Hypothalamus (tissue), 51 donors: ENCODE data around the gene MIA2.
"Not testable (repeated sequence)": the region's sequence is repeated elsewhere in the genome, so short reads cannot be mapped to it uniquely, and the experiment has no call there.

Experiments used
- DNase-seq, 51 donors: peaks; one replicate each; lab custom pipeline; 2025; lab: John Stamatoyannopoulos, UW

MIA2 gene

DNA sequence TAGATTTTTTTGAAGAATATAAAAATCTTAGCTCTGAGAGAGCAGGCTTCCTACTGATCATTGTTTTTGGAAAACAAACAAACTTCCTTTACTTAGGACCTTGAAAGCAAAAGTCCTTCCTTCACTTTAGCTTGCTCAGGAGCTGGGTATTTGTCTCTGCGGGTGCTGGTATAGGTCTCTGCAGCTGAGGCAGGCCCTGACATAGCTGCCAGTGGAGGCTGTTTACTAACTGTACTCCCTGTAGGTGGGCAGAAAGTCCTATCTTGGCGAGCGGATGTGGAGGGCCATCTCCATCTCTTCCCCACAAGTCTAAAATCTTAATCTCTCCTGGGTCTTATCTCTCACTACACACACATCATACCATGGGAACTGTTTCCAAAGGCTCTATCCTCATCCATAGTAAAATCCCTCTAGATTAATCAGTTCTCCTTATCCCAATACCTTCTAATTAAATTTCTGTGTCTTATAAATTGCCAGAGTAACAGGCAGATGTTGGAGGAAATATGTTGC is 4.1 kb upstream of the MIA2 start:
- no peak for DNase-seq

DNA sequence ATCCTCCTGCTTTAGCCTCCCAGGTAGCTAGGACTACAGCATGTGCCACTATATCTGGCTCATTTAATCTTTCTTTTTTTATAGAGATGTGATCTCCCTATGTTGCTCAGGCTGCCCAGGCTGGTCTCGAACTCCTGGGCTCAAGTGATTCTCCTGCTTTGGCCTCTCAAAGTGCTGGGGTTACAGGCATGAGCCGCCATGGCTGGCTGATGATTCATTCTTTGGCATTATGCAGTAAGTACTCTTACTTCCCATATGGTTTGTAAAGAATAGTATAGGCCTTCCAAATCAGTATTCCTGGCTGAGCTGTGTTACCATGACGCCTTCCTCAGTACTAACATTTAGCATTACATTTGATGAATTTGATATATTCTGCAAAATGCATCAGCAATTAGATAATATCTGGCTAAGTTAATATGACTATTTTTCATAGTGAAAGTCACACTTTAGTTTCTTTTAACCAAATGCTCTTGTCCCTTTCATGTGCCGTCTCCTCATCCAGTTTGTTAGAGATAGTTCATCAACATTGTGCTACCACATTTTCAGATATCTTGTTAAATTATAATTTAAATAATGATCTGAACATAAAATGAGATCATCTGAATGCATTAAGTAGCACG is 3.2 kb upstream of the MIA2 start:
- no peak for DNase-seq

DNA sequence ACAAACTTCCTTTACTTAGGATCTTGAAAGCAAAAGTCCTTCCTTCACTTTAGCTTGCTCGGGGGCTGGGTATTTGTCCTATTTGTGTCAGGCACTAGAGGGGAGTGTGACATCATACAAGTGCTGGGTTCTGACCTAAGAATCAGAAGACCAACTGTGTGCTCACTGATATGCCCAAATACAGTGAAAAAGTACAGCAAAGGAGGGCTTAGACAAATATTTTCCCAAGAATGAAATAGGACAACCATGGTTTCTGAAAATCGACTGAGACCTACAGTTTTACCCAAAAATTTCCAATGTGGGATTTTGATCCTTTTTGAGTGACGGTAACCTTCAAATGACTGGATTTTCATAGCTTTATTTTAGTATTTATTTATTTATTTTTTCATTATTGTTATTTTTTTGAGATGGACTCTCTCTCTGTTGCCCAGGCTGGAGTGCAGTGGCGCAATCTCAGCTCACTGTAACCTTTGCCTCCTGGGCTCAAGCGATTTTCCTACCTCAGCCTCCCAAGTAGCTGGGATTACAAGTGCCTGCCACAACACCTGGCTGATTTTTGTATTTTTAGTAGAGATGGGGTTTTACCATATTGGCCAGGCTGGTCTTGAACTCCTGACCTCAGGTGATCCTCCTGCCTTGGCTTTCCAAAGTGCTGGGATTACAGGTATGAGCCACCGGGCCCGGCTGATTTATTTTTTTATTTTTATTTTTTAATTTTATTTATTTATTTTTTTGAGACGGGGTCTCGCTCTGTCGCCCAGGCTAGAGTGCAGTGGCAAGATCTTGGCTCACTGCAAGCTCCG is 1.8 kb upstream of the MIA2 start:
- peak in 3 of 51 donors; percentile 0 to 7 (median 3) for DNase-seq

DNA sequence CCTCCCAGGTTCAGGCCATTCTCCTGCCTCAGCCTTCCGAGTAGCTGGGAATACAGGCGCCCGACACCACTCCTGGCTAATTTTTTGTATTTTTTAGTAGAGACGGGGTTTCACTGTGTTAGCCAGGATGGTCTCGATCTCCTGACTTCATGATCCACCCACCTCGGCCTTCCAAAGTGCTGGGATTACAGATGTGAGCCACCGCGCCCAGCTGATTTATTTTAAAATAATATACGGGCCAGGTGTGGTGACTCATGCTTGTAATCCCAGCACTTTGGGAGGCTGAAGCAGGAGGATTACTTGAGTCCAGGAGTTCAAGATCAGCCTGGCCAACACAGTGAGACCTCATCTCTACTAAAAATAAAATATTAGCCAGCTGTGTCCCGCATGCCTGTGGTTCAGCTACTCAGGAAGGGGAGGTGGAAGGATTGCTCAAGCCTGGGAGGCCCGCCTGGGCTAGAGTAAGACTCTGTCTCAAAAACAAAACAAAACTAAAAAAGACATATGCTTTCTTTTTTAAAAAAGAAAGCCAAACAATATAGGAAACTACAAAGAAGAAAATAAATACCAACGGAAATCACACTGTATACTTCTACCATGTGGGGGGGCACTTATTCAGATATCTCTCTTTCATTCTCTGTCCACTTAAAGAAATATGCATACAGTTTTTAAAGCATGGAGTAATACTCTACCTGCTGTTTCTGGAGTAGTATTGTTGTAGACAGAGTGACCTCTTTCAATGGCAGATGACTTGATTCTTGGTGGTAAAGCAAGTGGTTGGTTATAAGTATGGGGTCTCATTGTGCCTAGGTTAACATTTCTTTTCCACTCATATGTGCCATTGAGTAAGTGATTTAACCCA is 930 bp upstream of the MIA2 start:
- peak in 1 of 51 donors; percentile 3 for DNase-seq

DNA sequence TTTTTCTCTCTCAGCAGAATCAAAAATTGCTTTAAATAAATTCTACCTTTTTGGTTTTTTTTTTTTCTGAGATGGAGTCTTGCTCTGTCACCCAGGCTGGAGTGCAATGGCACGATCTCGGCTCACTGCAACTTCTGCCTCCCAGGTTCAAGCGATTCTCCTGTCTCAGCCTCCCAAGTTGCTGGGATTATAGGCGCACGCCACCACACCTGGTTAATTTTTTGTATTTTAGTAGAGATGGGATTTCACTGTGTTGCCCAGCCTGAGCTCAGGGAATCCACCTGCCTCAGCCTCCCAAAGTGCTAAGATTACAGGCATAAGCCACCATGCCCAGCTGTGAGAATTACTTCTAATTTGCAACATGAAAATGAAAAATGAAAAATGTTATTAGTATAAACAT is 1.3 kb downstream of the MIA2 start:
- not testable (repeated sequence) for DNase-seq

DNA sequence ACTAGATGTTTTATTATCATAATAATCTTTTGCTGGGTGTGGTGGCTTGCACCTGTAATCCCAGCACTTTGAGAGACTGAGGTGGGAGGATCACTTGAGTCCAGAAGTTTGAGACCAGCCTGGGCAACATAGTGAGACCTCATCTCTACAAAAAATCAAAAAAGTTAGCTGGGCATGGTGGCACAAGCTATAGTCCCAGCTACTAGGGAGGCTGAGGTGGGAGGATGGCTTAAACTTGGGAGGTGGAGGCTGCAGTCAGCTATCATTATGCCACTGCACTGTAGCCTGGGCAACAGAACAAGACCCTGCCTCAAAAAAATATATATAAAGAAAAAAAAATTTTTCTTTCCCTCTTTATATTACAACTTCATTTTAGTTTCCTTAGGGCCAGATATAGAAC is 1.8 kb downstream of the MIA2 start:
- DNase-seq, result not testable (repeated sequence)

DNA sequence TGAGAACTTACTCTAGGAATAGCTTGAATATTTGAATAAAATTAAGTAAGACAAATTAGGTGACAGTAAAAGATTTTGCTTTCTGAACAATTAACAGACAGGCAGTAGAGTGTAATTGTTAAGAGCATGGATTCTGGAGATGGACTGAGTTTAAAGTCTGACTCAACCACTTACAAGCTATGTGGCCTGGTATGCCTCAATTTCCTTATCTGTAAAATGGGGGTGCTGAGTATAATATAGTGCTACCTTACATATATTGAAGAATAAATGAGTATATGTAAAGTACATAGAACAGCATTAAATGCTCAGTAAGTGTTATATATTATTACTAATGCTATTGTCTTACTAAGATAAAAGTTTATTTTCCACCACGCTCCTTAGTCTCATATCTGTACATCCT is 7.1 kb downstream of the MIA2 start:
- no peak for DNase-seq

DNA sequence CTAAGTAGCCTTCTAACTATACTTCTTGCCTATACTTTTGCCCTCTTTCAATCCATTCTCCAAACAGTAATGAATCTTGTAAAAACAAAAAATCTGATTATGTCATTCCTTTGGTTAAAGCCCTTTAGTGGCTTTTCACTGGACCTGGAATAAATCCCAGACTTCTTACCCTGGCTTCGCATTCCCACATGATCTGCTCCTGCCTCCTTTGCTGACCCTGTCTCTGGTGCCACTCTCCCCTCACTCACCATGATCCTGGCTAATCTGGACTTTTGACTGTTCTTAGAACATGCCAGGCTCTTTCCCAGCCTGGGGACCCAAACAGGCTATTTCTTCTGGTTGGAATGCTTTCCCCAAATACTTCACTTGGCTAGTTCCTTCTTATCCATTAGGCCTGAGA is 7.9 kb downstream of the MIA2 start:
- no peak for DNase-seq

DNA sequence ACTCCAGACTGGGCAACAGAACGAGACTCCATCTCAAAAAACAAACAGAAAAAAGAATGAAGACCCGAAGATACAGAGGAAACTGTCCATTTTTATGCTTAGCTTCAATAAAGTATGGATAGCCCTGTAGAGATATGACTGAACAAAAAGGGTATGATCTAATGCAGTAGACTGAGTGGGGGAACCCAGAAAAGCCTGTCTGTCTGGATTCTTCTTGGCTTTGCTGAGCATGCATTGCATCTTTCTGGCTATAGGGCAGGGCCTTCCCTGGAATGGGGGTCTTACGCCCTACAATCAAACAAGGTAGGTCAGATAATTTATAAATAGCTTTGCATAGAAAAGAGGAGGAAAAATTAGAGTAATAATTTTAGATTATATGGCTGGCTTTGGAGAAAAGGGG is 10.1 kb downstream of the MIA2 start:
- DNase-seq, result no peak

DNA sequence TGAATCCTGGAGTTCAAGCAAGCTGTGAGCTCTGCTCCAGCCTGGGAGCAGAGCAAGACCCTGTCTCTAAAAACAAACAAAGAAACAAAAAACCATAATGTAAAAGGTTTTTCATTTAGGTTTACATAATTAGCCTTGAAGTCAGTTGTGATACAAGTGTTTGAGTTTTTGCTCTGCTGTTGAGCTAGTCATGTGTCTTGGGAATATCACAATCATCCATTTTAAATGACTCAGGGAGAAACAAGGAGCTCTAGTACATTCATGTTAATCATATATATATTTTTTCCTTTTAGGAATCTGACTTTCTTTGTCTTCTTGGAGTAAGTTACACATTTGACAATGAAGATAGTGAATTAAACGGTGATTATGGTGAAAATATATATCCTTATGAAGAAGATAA is 12.9 kb downstream of the MIA2 start:
- DNase-seq, result no peak

DNA sequence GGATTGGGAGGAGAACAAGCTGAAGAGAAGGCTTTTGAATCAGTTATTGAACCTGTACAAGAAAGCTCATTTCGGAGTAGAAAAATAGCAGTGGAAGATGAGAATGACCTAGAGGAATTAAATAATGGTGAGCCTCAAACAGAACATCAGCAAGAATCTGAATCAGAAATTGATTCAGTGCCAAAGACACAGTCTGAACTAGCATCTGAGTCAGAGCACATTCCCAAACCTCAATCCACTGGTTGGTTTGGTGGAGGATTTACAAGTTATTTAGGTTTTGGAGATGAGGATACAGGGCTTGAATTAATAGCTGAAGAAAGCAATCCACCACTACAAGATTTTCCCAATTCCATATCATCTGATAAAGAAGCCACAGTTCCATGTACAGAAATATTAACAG is 13.5 kb downstream of the MIA2 start:
- no peak for DNase-seq

DNA sequence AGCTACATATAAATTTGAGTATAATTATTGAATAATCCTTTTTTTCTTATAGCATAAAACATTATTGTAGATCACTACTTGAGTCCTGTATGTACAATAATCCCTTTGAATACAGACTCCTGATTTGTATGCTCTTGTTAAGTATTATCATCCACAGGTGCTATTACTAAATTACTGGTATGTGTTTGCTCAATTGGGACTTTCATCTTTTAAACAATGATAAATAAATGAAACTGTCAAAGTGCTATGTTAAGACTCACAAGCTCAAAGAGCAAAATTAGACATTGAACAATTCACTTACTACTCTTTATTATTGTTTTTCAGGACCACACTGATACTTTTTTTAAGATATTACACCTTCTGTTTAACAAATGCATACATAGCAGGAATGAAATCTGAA is 17.8 kb downstream of the MIA2 start:
- DNase-seq, result no peak

DNA sequence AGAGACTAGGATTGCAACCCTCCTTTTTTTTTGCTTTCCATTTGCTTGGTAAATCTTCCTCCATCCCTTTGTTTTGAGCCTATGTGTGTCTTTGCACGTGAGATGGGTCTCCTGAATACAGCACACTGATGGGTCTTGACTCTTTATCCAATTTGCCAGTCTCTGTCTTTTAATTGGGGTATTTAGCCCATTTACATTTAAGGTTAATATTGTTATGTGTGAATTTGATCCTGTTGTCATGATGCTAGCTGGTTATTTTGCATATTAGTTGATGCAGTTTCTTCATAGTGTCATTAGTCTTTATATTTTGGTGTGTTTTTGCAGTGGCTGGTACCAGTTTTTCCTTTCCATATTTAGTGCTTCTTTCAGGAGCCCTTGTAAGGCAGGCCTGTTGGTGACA is 23.7 kb downstream of the MIA2 start:
- not testable (repeated sequence) for DNase-seq

DNA sequence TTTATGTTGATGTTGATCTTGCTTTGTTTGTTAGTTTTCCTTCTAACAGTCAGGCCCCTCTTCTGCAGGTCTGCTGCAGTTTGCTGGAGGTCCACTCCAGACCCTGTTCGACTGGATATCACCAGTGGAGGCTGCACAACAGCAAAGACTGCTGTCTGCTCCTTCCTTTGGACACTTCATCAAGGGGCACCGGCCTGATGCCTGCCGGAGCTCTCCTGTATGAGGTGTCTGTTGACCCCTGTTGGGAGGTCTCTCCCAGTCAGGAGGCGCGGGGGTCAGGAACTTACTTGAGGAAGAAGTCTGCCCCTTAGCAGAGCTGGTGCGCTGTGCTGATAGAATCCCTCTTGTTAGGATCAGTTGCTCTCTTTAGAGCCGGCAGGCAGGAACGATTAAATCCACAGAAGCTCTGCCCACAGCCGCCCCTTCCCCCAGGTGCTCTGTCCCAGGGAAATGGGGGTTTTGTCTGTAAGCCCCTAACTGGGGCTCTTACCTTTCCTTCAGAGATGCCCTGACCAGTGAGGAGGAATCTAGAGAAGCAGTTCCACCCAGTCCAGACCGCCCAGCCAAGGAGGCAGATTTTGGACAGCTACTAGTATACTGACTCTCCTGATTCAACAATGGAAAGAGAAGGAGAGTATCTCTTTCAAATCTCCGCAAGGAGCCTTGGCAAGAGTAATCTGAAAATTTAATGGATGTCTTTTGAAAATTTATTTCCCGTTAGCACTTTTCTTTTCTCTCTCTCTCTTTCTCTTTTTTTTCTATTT is 25.2 kb downstream of the MIA2 start:
- DNase-seq, result no peak

DNA sequence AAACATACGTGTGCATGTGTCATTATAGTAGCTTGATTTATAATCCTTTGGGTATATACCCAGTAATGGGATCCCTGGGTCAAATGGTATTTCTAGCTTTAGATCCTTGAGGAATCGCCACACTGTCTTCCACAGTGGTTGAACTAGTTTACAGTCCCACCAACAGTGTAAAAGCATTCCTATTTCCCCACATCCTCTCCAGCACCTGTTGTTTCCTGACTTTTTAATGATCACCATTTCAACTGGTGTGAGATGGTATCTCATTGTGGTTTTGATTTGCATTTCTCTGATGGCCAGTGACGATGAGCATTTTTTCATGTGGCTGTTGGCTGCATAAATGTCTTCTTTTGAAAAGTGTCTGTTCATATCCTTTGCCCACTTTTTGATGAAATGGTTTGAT is 26.4 kb downstream of the MIA2 start:
- DNase-seq, result not testable (repeated sequence)

DNA sequence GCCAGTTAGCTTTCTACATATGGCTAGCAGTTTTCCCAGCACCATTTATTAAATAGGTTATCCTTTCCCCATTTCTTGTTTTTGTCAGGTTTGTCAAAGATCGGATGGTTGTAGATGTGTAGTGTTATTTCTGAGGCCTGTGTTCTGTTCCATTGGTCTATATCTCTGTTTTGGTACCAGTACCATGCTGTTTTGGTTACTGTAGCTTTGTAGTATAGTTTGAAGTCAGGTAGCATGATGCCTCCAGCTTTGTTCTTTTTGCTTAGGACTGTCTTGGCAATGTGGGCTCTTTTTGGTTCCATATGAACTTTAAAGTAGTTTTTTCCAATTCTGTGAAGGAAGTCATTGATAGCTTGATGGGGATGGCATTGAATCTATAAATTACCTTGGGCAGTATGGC is 28.5 kb downstream of the MIA2 start:
- DNase-seq, result not testable (repeated sequence)

DNA sequence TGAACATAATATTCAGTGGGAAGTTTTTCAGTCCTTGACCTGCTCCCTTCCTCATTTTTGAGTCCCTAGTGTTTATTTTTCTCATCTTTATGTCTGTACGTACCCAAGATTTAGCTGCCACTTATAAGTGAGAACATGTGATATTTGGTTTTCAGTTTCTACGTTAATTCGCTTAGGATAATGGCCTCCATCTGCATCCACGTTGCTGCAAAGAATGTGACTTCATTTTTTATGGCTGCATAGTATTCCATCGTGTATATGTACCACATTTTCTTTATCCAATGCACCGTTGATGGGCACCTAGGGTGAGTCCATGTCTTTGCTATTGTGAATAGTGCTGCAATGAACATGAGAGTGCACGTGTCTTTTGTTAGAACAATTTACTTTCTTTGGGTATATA is 30.3 kb downstream of the MIA2 start:
- no peak for DNase-seq

DNA sequence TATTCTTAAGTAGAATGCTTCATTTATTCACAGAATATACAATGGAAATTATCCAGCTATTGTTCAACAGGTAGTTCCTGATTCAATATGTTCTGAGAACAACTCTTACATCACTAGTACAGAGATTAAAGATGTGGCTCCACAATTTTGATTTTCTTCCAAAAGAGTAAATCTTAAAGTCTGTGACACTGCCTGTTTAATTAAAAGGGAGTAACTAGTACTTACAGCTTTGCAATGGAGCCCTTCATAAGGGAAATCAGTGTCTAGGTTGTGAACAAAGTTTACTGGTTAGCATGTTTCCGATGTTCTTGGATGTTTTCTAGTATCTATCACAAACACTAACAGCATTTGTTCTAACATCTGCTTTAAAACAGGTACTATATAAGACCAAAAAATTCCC is 30.8 kb downstream of the MIA2 start:
- no peak for DNase-seq

DNA sequence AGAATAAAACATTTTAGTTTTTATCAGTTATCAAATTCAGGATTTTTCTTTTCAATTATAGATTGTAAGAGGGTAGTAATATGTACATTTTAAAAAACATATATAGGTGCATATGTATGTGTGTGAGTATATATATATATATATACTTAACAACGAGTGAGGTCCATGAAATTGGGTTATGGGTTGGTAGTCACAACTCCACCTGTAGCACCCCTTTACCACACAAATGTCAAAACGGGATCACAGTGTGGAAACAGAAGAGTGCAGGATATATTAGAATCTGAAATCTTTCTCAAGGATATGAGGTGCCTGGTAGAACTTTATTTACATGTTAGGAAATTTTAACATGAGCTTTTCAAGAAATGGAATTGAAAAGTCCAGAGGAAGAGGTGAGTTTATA is 31.3 kb downstream of the MIA2 start:
- no peak for DNase-seq

DNA sequence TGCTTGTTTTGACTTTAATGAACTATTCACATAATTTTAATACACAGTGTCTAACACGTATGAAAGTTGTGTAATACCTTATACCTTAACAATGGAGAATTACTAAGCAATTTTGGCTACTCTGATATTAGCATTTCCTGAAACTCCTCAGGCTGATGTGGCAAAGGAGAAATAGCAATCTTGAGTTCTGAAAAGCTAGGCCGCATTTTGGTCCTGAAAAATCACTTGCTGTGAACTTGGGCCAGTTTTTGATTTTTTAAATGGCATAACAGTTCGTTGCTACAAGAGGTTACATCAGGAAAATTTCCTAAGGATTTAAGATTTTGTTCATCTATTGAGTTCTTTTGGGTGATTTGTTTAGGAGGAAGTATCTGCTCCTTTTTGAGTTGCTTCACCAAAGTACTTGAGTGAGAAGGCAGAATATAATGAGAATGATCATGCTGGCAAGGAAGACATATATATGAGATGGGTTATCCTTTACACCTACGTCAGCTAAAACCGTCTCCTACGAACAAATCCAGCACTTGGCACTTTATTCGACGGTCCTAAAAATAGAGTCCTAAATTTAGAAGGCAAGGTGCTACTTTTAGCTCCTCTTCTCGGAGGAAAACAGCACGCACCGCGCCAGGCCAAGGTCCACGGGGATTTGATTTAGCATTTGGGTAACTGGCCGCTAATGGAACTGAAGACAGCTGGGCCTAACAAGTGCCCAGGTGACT is 32.2 kb downstream of the MIA2 start:
- peak in 3 of 51 donors; percentile 32 to 52 (median 49) for DNase-seq
